ENCODE data around the gene IGSF5. TPM values are rescaled to one million over a fixed set of nuclear protein-coding genes. Genes with fewer than 3 reads are reported as not detected.

Gene IGSF5
- total RNA-seq, 3 donors from 2014 or later: 0.32 to 0.98 (median 0.73) TPM

GRCh38 chr21:39707316-39707715, 37.7 kb upstream of the IGSF5 start:
- Histone ChIP-seq H3K36me3 (no peaks in the 10 kb centered on the region), H3K4me3 (no peak overlapping the region), H3K27ac (no peak overlapping the region), H3K4me1 (no peaks in the 10 kb centered on the region), H3K9me3 (peaks cover 10 to 13% of the 10 kb centered on the region in 2 donors), H3K27me3 (peaks cover 0 to 7% of the 10 kb centered on the region in 2 donors)
- TF ChIP-seq, protein P1, sequence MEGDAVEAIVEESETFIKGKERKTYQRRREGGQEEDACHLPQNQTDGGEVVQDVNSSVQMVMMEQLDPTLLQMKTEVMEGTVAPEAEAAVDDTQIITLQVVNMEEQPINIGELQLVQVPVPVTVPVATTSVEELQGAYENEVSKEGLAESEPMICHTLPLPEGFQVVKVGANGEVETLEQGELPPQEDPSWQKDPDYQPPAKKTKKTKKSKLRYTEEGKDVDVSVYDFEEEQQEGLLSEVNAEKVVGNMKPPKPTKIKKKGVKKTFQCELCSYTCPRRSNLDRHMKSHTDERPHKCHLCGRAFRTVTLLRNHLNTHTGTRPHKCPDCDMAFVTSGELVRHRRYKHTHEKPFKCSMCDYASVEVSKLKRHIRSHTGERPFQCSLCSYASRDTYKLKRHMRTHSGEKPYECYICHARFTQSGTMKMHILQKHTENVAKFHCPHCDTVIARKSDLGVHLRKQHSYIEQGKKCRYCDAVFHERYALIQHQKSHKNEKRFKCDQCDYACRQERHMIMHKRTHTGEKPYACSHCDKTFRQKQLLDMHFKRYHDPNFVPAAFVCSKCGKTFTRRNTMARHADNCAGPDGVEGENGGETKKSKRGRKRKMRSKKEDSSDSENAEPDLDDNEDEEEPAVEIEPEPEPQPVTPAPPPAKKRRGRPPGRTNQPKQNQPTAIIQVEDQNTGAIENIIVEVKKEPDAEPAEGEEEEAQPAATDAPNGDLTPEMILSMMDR (IDR thresholded peaks at IDR 0.05): no peak
- TF ChIP-seq POLR2A (IDR thresholded peaks at IDR 0.05): no peak
- TF ChIP-seq POLR2AphosphoS5 (IDR thresholded peaks at IDR 0.05): no peak
- intact Hi-C loops (cut with DNase I; ENCODE audit: low total_unique reads): no loop called here
- no peak for DNase-seq (ENCODE audit: low spot score in 2 of 2)

DNA sequence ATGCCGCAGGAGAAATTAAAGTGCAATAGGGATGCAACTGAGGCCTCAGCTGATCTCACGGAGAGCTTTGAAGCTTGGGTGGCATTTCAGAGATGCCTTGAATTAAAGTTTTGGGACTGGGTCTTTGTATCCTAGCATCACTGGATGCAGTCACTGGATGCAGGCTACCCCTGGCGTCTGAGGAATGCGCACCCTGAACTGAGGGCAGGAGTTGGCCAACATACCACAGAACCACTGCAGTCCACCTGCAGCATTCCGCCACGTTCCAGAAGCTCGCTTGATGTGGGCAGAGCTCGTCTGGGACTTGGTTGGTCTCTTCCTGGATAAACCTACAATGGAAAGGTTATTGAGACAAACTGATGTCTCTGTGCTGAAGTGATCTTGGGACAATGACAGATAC, 34.1 kb upstream of the IGSF5 start:
- TF ChIP-seq POLR2A (IDR thresholded peaks at IDR 0.05): no peak
- TF ChIP-seq, protein P1 (IDR thresholded peaks at IDR 0.05): no peak
- TF ChIP-seq POLR2AphosphoS5 (IDR thresholded peaks at IDR 0.05): no peak
- DNase-seq (ENCODE audit: low spot score in 2 of 2): no peak
- intact Hi-C loops (cut with DNase I; ENCODE audit: low total_unique reads): loop anchor here (10.0 kb wide), 1 partner anchor 186 kb away; no protein-coding TSS in a partner anchor

DNA sequence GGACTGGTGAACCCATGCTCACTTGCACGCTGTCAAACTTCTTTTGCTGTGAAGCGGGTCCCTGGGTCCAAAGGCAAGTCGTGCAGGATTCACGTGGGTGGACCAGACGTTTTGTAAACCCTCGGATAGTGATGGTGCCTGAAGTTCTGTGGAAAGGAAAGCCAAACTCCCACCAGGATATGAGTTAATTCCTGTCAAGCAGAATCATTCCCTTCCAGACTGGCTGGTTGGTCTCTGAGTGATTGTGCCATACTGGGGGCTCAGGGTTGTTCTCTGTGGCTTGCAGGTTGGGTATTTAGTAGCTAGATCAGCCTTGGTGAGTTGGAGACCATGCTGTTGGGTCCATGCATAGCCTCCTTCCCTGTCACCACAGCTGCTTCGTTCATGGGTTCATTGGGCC, 32.7 kb upstream of the IGSF5 start:
- Histone ChIP-seq H3K4me3 (no peak overlapping the region), H3K4me1 (no peaks in the 10 kb centered on the region), H3K27ac (no peak overlapping the region), H3K36me3 (no peaks in the 10 kb centered on the region), H3K27me3 (peaks cover 0 to 7% of the 10 kb centered on the region in 2 donors), H3K9me3 (no peaks in the 10 kb centered on the region)
- no peak for DNase-seq (ENCODE audit: low spot score in 2 of 2)
- intact Hi-C loops (cut with DNase I; ENCODE audit: low total_unique reads): loop anchor here (10.0 kb wide), 1 partner anchor 187 kb away; no protein-coding TSS in a partner anchor
- TF ChIP-seq POLR2AphosphoS5 (IDR thresholded peaks at IDR 0.05) (no peak), POLR2A (IDR thresholded peaks at IDR 0.05) (no peak)
- TF ChIP-seq, protein P1 (IDR thresholded peaks at IDR 0.05): no peak

More for the DNA sequence above, 34.1 kb upstream of the IGSF5 start:
- H3K27me3 ChIP-seq: peaks cover 0 to 7% of the 10 kb centered on the region in 2 donors
- H3K4me1 ChIP-seq: no peaks in the 10 kb centered on the region
- H3K36me3 ChIP-seq: no peaks in the 10 kb centered on the region
- no peak overlapping the region for H3K4me3 ChIP-seq
- H3K9me3 ChIP-seq: no peaks in the 10 kb centered on the region
- H3K27ac ChIP-seq: no peak overlapping the region

GRCh38 chr21:39712976-39713375, 32.0 kb upstream of the IGSF5 start:
- TF ChIP-seq POLR2AphosphoS5 (IDR thresholded peaks at IDR 0.05): no peak
- no peak for TF ChIP-seq POLR2A (IDR thresholded peaks at IDR 0.05)
- TF ChIP-seq, protein P1 (IDR thresholded peaks at IDR 0.05): no peak
- intact Hi-C loops (cut with DNase I; ENCODE audit: low total_unique reads): loop anchor here (10.0 kb wide), 1 partner anchor 188 kb away; no protein-coding TSS in a partner anchor

GRCh38 chr21:39713905-39714304, 31.1 kb upstream of the IGSF5 start:
- TF ChIP-seq POLR2A (IDR thresholded peaks at IDR 0.05): no peak
- TF ChIP-seq POLR2AphosphoS5 (IDR thresholded peaks at IDR 0.05): no peak
- TF ChIP-seq, protein P1 (IDR thresholded peaks at IDR 0.05): no peak
- no peak overlapping the region for H3K27ac ChIP-seq
- intact Hi-C loops (cut with DNase I; ENCODE audit: low total_unique reads): loop anchor here (10.0 kb wide), 1 partner anchor 189 kb away; no protein-coding TSS in a partner anchor
- DNase-seq (ENCODE audit: low spot score in 2 of 2): no peak
- H3K9me3 ChIP-seq: no peaks in the 10 kb centered on the region
- H3K27me3 ChIP-seq: peaks cover 0 to 7% of the 10 kb centered on the region in 2 donors
- H3K4me3 ChIP-seq: no peak overlapping the region
- no peaks in the 10 kb centered on the region for H3K36me3 ChIP-seq
- no peaks in the 10 kb centered on the region for H3K4me1 ChIP-seq

More at GRCh38 chr21:39712976-39713375, 32.0 kb upstream of the IGSF5 start:
- H3K4me3 ChIP-seq: no peak overlapping the region
- DNase-seq (ENCODE audit: low spot score in 2 of 2): no peak
- H3K9me3 ChIP-seq: no peaks in the 10 kb centered on the region
- no peak overlapping the region for H3K27ac ChIP-seq
- no peaks in the 10 kb centered on the region for H3K4me1 ChIP-seq
- H3K27me3 ChIP-seq: peaks cover 0 to 7% of the 10 kb centered on the region in 2 donors
- no peaks in the 10 kb centered on the region for H3K36me3 ChIP-seq
